Measurements from ENCODE around the gene LMNB1. TPM values are rescaled to one million over a fixed set of nuclear protein-coding genes. Genes with fewer than 3 reads are reported as not detected.

LMNB1 gene
- polyA plus RNA-seq, 3 donors: 18.0 to 33.0 (median 28.2) TPM

- H3K36me3 Mint-ChIP-seq: peaks cover 17 to 51% of the 10 kb centered on the region in 2 donors
- peak overlapping the region; percentile 21 for H3K9ac ChIP-seq (ENCODE audit: insufficient read depth, low read length, poor library complexity, severe bottlenecking)
- H3K4me1 Mint-ChIP-seq: peaks cover 26% of the 10 kb centered on the region
- H2AFZ ChIP-seq (ENCODE audit: insufficient read depth, low read depth, low read length, poor library complexity, severe bottlenecking): no peak overlapping the region
- H3K9me3 ChIP-seq (replicated peaks in 1 of 2; ENCODE audit: control insufficient read depth in 1 of 2, insufficient read depth in 1 of 2, low read length in 2 of 2): no peaks in the 10 kb centered on the region
- no peak overlapping the region for H3K27ac ChIP-seq (ENCODE audit: low read depth in 1 of 2, low read length in 2 of 2)
- H3K4me3 Mint-ChIP-seq: no peak overlapping the region
- peaks cover 0 to 6% (median 0%) of the 10 kb centered on the region in 7 donors for H3K9me3 Mint-ChIP-seq
- no peak overlapping the region for H3K4me2 ChIP-seq (replicated peaks; ENCODE audit: extremely low read depth, low read length, poor library complexity, severe bottlenecking)
- peaks cover 6 to 21% (median 7%) of the 10 kb centered on the region in 3 donors for H3K27me3 Mint-ChIP-seq (ENCODE audit: low read depth in 3 of 3)
- no peak for TF ChIP-seq CTCF (IDR thresholded peaks at IDR 0.05)
- H3K79me2 ChIP-seq (ENCODE audit: insufficient read depth, low read length): no peaks in the 10 kb centered on the region
- no peak overlapping the region for H3K27ac Mint-ChIP-seq
- H4K20me1 ChIP-seq (ENCODE audit: insufficient read depth, low read length): no peaks in the 10 kb centered on the region
- peaks cover 0 to 8% of the 10 kb centered on the region in 2 donors for H3K27me3 ChIP-seq (ENCODE audit: control insufficient read depth in 2 of 2, insufficient read depth in 2 of 2, low read length in 2 of 2)
- H3K4me1 ChIP-seq (ENCODE audit: control insufficient read depth in 1 of 2, insufficient read depth in 2 of 2, low read length in 2 of 2): peaks cover 18 to 27% of the 10 kb centered on the region in 2 donors
- WGBS (ENCODE audit: insufficient coverage): 57% methylated on average over 11 of the region's 11 CpGs
- peaks cover 0 to 12% of the 10 kb centered on the region in 2 donors for H3K36me3 ChIP-seq (replicated peaks in 1 of 2; ENCODE audit: control insufficient read depth in 1 of 2, insufficient read depth in 2 of 2, low read length in 2 of 2)
- no peak overlapping the region for H3K4me3 ChIP-seq (replicated peaks in 1 of 3; ENCODE audit: low read depth in 2 of 3, low read length in 3 of 3)
- DNase-seq: no peak
- intact Hi-C loops (cut with micrococcal nuclease): no loop called here
Observed at GRCh38 chr5:126868338-126869004, 91.5 kb downstream of the LMNB1 start.

- peaks cover 18 to 27% of the 10 kb centered on the region in 2 donors for H3K4me1 ChIP-seq (ENCODE audit: control insufficient read depth in 1 of 2, insufficient read depth in 2 of 2, low read length in 2 of 2)
- no peak for TF ChIP-seq CTCF (IDR thresholded peaks at IDR 0.05)
- intact Hi-C loops (cut with micrococcal nuclease): no loop called here
- DNase-seq: no peak
- peak overlapping the region; percentile 39 for H3K4me2 ChIP-seq (replicated peaks; ENCODE audit: extremely low read depth, low read length, poor library complexity, severe bottlenecking)
- H3K9me3 ChIP-seq (replicated peaks in 1 of 2; ENCODE audit: control insufficient read depth in 1 of 2, insufficient read depth in 1 of 2, low read length in 2 of 2): no peaks in the 10 kb centered on the region
- Mint-ChIP-seq H3K36me3 (peaks cover 17 to 46% of the 10 kb centered on the region in 2 donors), H3K9me3 (peaks cover 0 to 6% (median 0%) of the 10 kb centered on the region in 7 donors), H3K27ac (peak overlapping the region in 1 of 7 donors; percentile 54), H3K4me3 (peak overlapping the region; percentile 58 to 76), H3K4me1 (peaks cover 26% of the 10 kb centered on the region), H3K27me3 (ENCODE audit: low read depth in 3 of 3) (peaks cover 6 to 21% (median 7%) of the 10 kb centered on the region in 3 donors)
- H3K27ac ChIP-seq (ENCODE audit: low read depth in 1 of 2, low read length in 2 of 2): no peak overlapping the region
- H2AFZ ChIP-seq (ENCODE audit: insufficient read depth, low read depth, low read length, poor library complexity, severe bottlenecking): peak overlapping the region; percentile 41
- peak overlapping the region in 1 of 3 experiments; percentile 42 for H3K4me3 ChIP-seq (replicated peaks in 1 of 3; ENCODE audit: low read depth in 2 of 3, low read length in 3 of 3)
- no peaks in the 10 kb centered on the region for H4K20me1 ChIP-seq (ENCODE audit: insufficient read depth, low read length)
- H3K27me3 ChIP-seq (ENCODE audit: control insufficient read depth in 2 of 2, insufficient read depth in 2 of 2, low read length in 2 of 2): peaks cover 0 to 8% of the 10 kb centered on the region in 2 donors
- 2% methylated on average over 16 of the region's 22 CpGs for WGBS (ENCODE audit: insufficient coverage)
- H3K79me2 ChIP-seq (ENCODE audit: insufficient read depth, low read length): no peaks in the 10 kb centered on the region
- H3K36me3 ChIP-seq (replicated peaks in 1 of 2; ENCODE audit: control insufficient read depth in 1 of 2, insufficient read depth in 2 of 2, low read length in 2 of 2): peaks cover 0 to 6% of the 10 kb centered on the region in 2 donors
- peak overlapping the region; percentile 21 for H3K9ac ChIP-seq (ENCODE audit: insufficient read depth, low read length, poor library complexity, severe bottlenecking)
Observed at GRCh38 chr5:126869005-126869451, 92.1 kb downstream of the LMNB1 start.

Measured in CD14-positive monocyte (primary cell).